ENCODE measurements around the gene SLC35B2.

SLC35B2 gene

DNA sequence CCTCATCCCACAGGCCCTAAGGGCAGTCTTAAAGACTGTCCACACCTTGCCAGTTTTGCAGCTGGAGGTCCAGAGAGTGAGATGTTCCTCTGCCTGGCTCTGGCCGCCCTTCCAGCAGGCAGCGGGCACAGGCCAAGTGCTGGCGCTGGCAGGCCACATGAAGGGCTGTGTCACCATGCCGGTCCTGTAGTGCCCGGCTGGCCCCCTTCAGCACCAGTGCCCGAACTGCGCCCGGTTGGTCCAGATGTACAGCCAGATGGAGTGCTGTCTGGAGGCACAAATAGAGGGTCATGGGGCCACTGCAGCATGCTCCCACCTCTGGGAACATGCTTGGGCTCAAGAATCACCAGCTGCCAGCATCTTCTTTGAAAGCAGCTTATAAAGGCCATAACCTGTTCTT is 4.3 kb upstream of the SLC35B2 start:
- H3K4me1 ChIP-seq (ENCODE audit: control insufficient read depth in 1 of 2, insufficient read depth in 1 of 2, low read depth in 1 of 2, low read length in 1 of 2): peaks cover 45 to 47% of the 10 kb centered on the region in 2 experiments

DNA sequence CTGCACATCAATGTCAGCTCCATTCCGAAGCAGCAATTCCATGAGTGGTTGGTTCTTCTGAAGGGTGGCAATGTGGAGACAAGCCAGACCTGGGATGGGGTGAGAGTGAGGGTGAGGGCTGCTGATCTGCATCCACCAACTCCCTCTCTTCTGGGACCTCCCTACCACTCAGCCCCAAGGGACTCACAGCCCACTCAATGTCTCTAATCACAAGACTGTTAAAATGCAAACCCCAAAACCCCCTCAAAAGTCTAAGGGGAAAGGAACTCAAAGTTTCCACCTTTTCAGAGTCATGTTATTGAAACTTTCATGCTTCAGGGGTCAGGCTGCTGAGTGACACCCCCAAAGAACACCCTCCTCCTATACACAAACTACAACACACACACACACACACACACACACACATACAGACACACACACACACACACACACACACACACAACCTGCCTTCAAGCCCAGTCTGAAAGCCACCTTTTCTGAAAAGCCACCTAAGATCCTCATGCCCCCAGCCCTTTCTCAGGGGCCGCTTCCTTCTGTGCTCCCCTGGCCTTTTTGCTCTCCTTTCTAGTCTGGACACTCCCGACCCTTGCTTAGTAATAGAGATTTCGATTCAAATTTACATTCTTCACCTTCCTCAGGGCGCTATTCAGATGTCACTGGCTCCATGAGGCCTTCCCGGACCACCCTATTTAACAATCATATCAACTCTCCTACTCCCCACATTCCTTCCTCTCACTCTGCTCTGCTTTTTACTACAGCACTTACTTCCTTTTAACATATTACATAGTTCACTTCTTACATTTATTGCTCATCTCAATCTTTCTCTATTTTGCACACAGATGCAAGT is 3.3 kb upstream of the SLC35B2 start:
- Histone ChIP-seq H3K27me3 (peaks cover 7% of the 10 kb centered on the region), H3K4me3 (ENCODE audit: low read depth in 1 of 2, low read length in 1 of 2) (no peak overlapping the region), H3K9me3 (no peaks in the 10 kb centered on the region), H3K36me3 (peaks cover 28% of the 10 kb centered on the region), H3K27ac (no peak overlapping the region), H3K4me1 (ENCODE audit: control insufficient read depth in 1 of 2, insufficient read depth in 1 of 2, low read depth in 1 of 2, low read length in 1 of 2) (peaks cover 47 to 48% of the 10 kb centered on the region in 2 experiments)
- TF ChIP-seq, protein P1, sequence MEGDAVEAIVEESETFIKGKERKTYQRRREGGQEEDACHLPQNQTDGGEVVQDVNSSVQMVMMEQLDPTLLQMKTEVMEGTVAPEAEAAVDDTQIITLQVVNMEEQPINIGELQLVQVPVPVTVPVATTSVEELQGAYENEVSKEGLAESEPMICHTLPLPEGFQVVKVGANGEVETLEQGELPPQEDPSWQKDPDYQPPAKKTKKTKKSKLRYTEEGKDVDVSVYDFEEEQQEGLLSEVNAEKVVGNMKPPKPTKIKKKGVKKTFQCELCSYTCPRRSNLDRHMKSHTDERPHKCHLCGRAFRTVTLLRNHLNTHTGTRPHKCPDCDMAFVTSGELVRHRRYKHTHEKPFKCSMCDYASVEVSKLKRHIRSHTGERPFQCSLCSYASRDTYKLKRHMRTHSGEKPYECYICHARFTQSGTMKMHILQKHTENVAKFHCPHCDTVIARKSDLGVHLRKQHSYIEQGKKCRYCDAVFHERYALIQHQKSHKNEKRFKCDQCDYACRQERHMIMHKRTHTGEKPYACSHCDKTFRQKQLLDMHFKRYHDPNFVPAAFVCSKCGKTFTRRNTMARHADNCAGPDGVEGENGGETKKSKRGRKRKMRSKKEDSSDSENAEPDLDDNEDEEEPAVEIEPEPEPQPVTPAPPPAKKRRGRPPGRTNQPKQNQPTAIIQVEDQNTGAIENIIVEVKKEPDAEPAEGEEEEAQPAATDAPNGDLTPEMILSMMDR (IDR thresholded peaks at IDR 0.05): no peak

More for the DNA sequence above, 4.3 kb upstream of the SLC35B2 start:
- no peaks in the 10 kb centered on the region for H3K9me3 ChIP-seq
- H3K27ac ChIP-seq: no peak overlapping the region
- no peak overlapping the region for H3K4me3 ChIP-seq (ENCODE audit: low read depth in 1 of 2, low read length in 1 of 2)
- TF ChIP-seq, protein P1 (IDR thresholded peaks at IDR 0.05): no peak
- peaks cover 6% of the 10 kb centered on the region for H3K27me3 ChIP-seq
- H3K36me3 ChIP-seq: peaks cover 28% of the 10 kb centered on the region

DNA sequence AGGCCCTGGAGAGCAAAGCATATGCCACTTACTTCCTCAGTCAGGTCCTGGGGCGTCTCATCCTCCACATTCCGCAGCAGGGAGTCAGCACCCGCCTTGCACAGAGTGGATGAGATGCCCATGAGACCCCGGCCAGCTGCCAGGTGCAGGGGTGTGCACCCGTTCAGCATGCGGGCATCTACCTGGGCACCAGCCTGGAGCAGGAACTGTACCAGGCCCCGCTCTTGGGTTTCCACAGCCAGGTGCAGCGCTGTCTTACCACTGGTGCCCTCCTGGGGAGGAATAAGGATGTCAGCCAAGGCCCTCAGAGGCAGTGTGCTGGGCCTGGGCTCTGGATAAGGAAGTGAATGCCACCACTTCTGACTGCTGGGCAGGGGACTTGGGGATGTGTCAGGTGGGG is 2.7 kb upstream of the SLC35B2 start:
- H3K4me1 ChIP-seq (ENCODE audit: control insufficient read depth in 1 of 2, insufficient read depth in 1 of 2, low read depth in 1 of 2, low read length in 1 of 2): peaks cover 44 to 46% of the 10 kb centered on the region in 2 experiments
- no peak overlapping the region for H3K27ac ChIP-seq
- H3K4me3 ChIP-seq (ENCODE audit: low read depth in 1 of 2, low read length in 1 of 2): no peak overlapping the region
- H3K27me3 ChIP-seq: peaks cover 7% of the 10 kb centered on the region
- H3K36me3 ChIP-seq: peaks cover 30% of the 10 kb centered on the region
- no peaks in the 10 kb centered on the region for H3K9me3 ChIP-seq
- TF ChIP-seq, protein P1 (IDR thresholded peaks at IDR 0.05): no peak

DNA sequence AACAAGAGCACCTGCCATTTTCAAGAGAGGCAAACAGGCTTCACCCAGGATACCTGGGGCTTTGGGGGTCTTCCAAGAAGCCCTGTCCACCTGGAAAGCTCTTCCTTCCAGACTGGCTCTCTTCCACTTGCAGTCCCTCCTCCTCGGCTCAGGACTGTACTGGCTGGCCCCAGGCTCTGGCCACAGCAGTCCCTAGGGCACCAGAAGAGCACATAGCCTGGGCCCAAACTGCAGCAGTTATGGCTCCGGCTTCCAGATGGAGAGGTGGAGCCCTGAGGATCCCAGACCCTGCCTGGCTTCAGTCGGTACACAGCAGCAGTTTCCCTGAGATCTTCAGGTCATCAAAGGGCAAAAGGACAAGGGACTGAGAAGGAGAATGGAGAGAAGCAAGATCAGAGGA is 1.6 kb upstream of the SLC35B2 start:
- Histone ChIP-seq H3K27me3 (peaks cover 7% of the 10 kb centered on the region), H3K9me3 (no peaks in the 10 kb centered on the region), H3K36me3 (peaks cover 37% of the 10 kb centered on the region), H3K27ac (no peak overlapping the region), H3K4me3 (ENCODE audit: low read depth in 1 of 2, low read length in 1 of 2) (no peak overlapping the region), H3K4me1 (ENCODE audit: control insufficient read depth in 1 of 2, insufficient read depth in 1 of 2, low read depth in 1 of 2, low read length in 1 of 2) (peaks cover 33 to 36% of the 10 kb centered on the region in 2 experiments)
- TF ChIP-seq, protein P1 (IDR thresholded peaks at IDR 0.05): no peak

DNA sequence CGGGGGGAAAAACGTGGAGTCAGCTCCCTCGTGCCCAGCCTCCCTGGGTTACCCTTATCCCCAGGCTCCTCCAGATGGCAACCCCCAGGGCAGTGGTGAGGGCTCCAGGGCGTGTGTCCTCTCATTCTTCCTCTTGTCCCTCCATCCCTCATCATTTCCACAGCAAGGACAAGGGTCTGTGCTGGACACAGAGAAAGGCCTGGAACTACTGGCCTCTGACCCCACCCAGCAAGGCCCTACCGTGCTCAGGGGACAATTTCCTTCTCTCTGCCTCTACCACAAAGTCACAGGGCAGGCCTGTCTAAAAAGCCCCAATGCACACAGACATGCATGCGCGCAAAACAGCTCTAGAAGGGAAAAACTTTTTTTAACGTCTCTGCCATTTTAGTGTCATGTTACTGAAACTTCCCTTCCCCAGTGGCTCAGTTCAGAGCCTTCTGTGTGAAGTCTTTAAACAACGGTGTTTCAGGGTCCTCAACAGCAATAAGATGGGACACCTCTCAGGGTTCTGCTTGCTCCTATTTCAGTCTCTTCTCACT is 1.1 kb upstream of the SLC35B2 start:
- TF ChIP-seq, protein P1 (IDR thresholded peaks at IDR 0.05): no peak
- no peaks in the 10 kb centered on the region for H3K9me3 ChIP-seq
- peaks cover 28 to 30% of the 10 kb centered on the region in 2 experiments for H3K4me1 ChIP-seq (ENCODE audit: control insufficient read depth in 1 of 2, insufficient read depth in 1 of 2, low read depth in 1 of 2, low read length in 1 of 2)
- no peak overlapping the region for H3K4me3 ChIP-seq (ENCODE audit: low read depth in 1 of 2, low read length in 1 of 2)
- H3K27me3 ChIP-seq: peaks cover 7% of the 10 kb centered on the region
- peaks cover 42% of the 10 kb centered on the region for H3K36me3 ChIP-seq
- no peak overlapping the region for H3K27ac ChIP-seq

All from neutrophil (primary cell).